Limb (tissue), 2 donors: ENCODE data around the gene TCEANC2.
A peak's percentile ranks its signal among the peaks of the same experiment; 100 is the strongest.
"Not testable (repeated sequence)": the region's sequence is repeated elsewhere in the genome, so short reads cannot be mapped to it uniquely, and the experiment has no call there.

ENCODE experiments used
- DNase-seq, 2 donors: peaks; one replicate each; pipeline ENCODE4 v3.0.0-alpha.2; 2016; ENCODE audit errors: extremely low spot score in 2 of 2

Gene TCEANC2

GRCh38 chr1:54052934-54053744 is at the start of gene TCEANC2, which contains the start of gene TMEM59:
Gene TCEANC2 (plus strand): TSS chr1:54053608. CDS start chr1:54054423, 815 bp downstream.
Gene TMEM59 (minus strand): TSS chr1:54053204. CDS start chr1:54053188, 16 bp downstream.
- peak; percentile 97 to 100 for DNase-seq

GRCh38 chr1:54003750-54004480 is 49.5 kb upstream of the TCEANC2 start:
- DNase-seq, result not testable (repeated sequence)

GRCh38 chr1:54004481-54005049 is 48.8 kb upstream of the TCEANC2 start:
- DNase-seq, result no peak

- no peak for DNase-seq
These were observed 46.9 kb upstream of the TCEANC2 start for GRCh38 chr1:54006508-54006907.

- no peak for DNase-seq
These were observed 45.8 kb upstream of the TCEANC2 start for GRCh38 chr1:54007613-54008012.

DNA sequence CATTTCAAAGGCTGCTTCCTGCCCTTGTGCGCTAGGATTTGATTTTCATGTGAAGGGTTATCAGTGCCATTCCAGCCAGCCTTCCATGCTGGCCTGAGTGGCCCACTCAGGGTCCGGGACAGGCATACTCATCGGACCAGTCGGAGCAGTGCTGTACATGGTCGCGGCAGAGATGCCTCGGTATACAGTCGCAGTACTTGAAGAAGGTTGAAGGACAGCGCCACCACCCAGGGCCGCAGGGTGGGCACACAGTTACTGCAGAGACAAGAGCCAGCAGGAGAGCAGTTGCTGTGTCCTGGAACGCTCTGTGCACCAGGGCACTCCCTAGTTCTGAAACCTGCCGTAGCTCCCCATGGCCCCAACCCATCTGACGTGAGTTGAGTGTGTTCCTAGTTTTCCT is 44.5 kb upstream of the TCEANC2 start:
- no peak for DNase-seq

- DNase-seq, result no peak
These were observed 44.0 kb upstream of the TCEANC2 start for GRCh38 chr1:54009406-54009805.

DNA sequence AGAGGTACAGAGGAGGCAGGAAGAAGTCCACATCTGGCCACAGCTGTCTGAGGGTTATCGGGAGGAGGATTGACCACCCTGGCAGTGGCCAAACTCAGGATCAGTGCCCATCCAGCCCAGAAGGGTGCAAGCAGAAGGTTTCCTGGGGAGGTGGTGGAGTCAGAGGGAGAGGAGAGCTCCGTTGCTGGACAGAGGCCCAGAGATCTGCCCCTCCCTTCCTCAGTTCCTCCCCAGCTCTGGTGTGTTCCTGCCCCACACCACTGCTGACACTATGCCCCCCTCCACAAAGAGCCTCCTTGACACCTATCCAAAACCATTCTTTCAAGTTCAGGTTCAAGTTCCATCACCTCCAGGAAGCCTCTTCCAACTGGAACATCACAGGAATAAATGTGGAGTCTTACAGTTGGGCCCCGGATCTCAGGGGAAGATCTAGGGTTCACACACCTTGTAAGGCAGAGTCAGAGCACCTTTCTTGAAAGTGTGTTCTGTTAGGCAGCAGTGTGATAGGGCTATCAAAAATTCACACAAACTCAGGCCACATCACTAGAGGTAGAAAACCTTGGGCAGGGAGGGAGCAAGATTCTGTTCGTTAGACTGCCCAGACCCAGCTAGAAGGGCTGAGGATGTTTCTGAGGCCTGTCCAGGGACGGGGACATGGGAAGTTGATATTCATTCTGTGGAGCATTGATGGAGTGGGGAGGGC is 42.8 kb upstream of the TCEANC2 start:
- DNase-seq, result no peak

DNA sequence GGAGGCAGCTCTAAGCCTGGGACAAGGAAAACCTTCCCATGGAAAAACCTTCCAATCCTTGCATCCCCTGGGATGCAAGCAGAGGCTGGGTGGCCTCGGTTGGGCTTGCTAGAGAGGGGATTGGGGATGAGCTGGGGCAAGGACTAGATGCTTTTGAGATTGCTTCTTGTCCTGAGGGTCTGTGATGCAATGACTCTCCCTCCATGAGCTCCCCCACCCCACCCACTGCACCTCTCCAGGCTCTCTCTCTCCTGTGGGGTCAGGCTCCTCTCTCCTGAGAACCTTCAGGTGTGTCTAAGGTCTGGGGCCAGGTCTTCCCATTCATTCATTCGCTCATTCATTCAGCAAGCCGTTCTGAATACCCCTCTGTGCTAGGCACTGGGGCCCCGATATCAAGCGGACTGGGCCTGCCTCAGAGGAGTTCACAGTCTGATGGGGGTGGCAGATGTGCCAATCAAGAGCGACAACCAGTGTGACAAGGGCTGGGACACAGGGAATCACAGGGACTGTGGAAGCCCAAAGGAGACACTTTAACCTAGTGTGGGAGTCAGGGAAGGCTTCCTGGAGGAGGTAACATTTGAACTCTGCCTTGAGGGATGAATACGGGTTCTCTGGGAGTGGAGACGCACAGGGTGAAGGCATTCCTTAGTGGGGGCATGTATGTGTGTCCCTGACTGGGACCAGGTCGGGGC is 41.9 kb upstream of the TCEANC2 start:
- DNase-seq, result no peak

- DNase-seq, result no peak
These were observed 41.4 kb upstream of the TCEANC2 start for GRCh38 chr1:54012008-54012325.

- no peak for DNase-seq
These were observed 40.5 kb upstream of the TCEANC2 start for GRCh38 chr1:54012863-54013262.

DNA sequence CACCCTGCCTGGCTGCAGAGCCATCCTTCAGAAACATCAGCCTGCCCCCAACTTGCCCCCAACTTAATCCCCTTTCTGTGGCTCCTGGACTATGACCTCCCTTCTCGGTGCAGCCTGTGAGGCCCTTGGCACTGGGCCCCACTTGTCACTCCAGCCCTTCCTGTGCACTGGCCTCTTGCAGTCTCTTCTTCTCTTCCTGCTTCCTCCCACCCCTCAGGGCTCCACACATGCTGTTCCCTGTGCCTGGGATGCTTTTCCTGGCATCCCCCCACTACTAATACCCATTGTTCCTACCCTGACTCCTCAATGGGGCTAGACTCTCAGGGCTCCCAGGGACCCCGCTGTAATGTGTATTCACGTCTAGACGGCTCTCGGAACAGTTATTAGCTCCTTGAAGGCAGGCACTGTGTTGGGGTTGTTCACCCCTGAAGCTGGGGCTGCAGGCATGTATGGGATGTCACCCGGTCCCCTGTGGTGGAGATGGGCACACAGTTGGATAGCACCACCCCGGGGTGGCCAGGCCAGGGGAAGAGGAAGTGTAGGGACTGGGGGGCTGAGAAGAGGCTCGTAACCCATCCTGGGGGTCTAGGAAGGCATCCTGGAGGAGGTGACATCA is 39.9 kb upstream of the TCEANC2 start:
- no peak for DNase-seq

DNA sequence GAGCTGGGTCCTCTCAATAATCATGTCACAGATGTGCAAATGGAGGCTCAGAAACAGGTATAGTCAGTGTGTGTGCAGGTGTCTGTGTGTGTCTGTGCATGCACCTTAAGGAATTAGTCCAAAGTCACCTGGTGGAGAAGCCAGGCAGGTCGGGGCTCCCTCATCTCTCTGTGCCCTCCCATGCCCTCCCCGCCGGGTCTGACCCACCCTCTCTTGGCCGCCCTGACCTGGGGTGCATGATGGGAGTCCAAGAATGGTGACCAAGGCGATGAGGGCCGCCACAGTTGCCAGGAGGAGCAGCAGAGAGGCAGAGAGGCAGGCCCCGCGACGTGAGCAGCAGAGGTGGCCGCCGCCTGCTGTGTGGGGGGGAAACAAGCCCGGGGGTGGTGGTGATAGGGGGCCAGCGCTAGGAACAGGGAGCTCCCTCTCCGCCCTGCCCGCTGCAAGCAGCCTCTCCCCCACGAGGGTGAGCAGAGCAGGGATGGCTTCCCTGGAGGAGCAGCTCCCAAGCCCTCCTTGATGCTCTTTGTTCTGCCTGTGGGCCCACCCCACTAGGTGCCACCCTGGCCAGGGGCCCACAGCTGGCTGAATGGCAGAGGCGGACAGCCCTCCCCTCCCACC is 39.3 kb upstream of the TCEANC2 start:
- DNase-seq, result no peak

DNA sequence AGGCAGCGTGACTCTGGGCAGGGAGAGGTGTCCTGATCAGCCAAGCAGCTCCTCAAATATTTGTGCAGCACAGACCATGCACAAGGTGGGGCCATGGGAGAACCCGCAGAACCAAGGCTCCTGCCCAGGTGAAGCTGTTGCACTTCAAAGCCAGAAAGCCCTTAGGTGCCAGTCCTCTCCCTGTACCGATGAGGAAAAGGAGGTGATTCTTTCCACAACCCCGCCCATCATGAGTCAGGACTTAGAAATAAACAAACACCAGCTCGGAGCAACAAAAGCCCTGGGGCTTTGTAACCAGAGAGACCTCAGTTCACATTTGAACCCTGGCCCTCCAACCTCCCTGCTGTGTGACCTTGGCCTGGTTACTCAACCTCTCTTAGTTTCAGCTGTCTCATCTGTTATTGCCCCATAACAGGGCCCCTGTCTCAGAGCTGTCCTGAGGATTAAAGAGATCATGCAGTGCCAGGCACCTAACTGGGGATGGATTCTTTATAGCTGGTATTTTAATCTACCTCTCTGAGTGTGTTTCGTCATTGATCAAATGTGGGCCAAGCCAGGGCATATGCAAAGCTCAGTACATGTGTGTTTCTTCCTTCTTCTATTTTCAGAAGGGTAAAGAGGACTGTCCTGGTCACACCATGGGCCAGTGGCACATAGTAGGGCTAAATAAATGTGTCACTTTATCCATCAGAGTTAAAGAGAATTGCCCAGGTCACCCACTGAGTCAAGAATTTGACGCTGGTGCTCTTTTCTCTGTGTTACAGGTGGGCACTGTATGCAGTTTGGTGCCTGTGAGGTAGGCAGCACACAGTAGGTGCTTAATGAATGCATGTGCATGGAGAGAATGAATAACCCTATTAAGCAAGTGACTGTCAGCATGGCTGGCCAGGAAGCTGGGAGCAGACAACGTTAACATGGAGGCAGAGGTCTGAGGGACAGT is 36.8 kb upstream of the TCEANC2 start:
- DNase-seq, result no peak

DNA sequence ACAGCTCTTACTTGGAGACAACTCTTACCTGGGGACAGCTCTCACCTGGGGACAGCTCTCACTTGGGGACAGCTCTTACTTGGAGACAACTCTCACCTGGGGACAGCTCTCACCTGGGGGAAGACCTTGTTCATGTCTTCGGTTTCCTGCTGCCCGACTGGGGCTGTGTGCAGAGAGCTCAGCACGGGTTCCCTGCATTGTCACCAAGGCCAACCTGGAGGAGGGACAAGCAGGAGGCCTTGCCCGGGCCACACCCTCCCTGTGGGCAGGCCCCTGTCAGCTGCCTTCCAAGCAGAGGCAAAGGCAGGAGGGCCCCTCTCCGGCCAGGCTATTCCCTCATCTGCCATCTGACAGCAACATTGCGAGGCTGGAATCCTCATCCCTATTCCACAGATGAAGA is 35.4 kb upstream of the TCEANC2 start, which contains the start of gene LDLRAD1:
Gene LDLRAD1 (minus strand): TSS at position 208 of the 400 bp plus-strand sequence. CDS start 74 bp downstream, at position 134.
- DNase-seq, result no peak

DNA sequence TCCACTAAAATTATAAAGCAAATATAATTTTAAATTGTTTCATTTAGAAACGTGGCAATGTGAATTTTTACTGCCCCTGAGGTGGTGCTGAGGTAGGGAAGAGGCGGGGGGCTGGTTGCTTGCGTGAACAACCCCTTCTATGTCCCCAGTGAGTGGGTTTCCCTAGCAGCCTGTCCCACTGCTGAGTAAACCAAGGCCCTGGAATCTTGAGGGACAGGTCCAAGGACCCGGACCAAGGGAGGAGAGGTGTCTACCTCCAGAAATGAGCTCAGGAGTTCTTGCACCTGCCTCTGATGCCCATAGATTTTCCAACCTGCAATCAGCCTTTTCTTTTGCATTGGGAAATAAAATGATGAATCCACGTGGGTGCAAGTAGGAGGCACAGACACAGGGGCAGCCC is 34.8 kb upstream of the TCEANC2 start:
- no peak for DNase-seq

DNA sequence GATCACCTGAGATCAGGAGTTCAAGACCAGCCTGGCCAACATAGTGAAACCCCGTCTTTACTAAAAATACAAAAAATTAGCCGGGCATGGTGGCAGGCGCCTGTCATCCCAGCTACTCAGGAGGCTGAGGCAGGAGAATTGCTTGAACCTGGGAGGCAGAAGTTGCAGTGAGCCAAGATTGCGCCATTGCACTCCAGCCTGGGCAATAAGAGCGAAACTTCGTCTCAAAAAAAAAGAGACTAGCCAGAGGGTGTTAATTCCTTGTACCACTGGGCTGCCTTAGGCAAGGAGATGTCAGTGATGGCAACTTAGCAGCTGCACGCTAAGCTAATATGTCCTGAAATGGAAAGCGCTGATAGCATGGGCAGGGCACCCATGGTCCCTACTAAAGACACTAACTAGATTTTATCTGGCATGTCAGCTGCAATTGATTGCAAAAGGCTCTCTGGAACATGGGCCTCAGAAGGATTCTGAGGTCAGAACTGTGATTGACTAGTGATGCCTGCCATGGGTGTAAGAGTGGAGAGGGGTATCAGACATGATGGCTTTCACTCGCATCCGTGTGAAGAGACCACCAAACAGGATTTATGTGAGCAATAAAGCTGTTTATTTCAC is 33.7 kb upstream of the TCEANC2 start:
- not testable (repeated sequence) for DNase-seq

DNA sequence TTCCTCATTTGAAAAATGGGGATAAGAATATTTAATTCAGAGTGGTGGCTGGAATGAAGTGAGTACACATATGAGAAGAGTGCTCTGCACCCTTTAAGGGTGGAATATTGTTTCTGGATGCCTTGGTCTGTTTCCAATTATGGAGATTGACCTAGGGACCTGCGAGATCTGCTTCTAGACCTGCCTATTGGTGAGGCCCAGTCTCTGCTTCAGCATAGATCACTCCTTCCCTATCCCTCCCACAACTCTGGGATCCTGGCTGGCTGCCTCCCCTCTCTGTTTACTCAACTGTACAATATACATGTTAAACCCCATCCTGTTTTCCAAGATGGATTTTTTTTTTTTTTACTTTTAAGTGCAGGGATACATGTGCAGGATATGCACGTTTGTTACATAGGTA is 29.1 kb upstream of the TCEANC2 start:
- DNase-seq, result no peak

GRCh38 chr1:54024811-54025210 is 28.6 kb upstream of the TCEANC2 start:
- not testable (repeated sequence) for DNase-seq
